Parathyroid adenoma (tissue), 2 donors: ENCODE measurements around the gene SCEL.

ENCODE experiments used
- H2AFZ ChIP-seq: fragments of 300-600 bp; sonication (generic); one replicate; pipeline ENCODE4 v1.7.0; 2017; ENCODE audit warnings: antibody characterized with exemption, mild to moderate bottlenecking
- H3K27ac ChIP-seq: fragments of 300-600 bp; sonication (generic); one replicate; pipeline ENCODE4 v1.7.0; 2017
- H3K27me3 ChIP-seq: fragments of 300-600 bp; sonication (generic); one replicate; pipeline ENCODE4 v1.7.0; 2017; ENCODE audit warnings: low read length; ENCODE audit not compliant: control insufficient read depth, insufficient read depth
- H3K36me3 ChIP-seq: fragments of 300-600 bp; sonication (generic); one replicate; pipeline ENCODE4 v1.7.0; 2017; ENCODE audit warnings: low read length; ENCODE audit not compliant: control insufficient read depth, insufficient read depth
- H3K4me1 ChIP-seq: fragments of 300-600 bp; sonication (generic); one replicate; pipeline ENCODE4 v1.7.0; 2017; ENCODE audit warnings: control low read depth
- H3K4me2 ChIP-seq: fragments of 300-600 bp; sonication (generic); one replicate; pipeline ENCODE4 v1.7.0; 2017; ENCODE audit warnings: low read length
- H3K4me3 ChIP-seq: fragments of 300-600 bp; sonication (generic); one replicate; pipeline ENCODE4 v1.7.0; 2017; ENCODE audit warnings: low read depth, low read length
- H3K79me2 ChIP-seq: fragments of 300-600 bp; sonication (generic); one replicate; pipeline ENCODE4 v1.7.0; 2017; ENCODE audit warnings: control low read depth
- H3K9ac ChIP-seq: fragments of 300-600 bp; sonication (generic); one replicate; pipeline ENCODE4 v1.7.0; 2017; ENCODE audit warnings: mild to moderate bottlenecking
- H3K9me3 ChIP-seq: fragments of 300-600 bp; sonication (generic); one replicate; pipeline ENCODE4 v1.7.0; 2017; ENCODE audit warnings: low read length; ENCODE audit not compliant: control insufficient read depth
- TF ChIP-seq, protein P1 (sequence below): fragments of 300-600 bp; sonication (generic); IDR thresholded peaks from one replicate; pipeline ENCODE4 v1.7.0; 2017; ENCODE audit warnings: antibody characterized with exemption, mild to moderate bottlenecking
- donor health status: primary hyperparathyroidism.

Gene SCEL

DNA sequence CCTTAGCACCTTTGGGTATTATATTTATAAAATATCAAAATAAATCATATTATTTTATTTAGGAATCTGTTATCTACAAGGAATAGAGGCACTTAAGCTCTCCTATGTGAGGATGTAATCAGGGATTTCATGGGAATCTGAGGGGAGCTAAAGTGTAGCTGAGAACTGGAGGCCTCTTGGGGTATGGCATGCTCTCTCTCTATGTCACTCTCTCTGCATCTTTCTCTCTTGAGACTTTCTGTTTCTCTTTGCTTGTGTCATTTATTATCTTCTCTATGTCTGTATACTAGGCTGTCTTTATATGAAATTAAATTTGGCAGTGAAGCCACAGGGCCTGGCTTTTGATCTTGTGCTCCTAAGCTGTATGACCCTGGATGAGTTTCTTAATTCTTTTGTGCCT is 37.7 kb upstream of the SCEL start:
- Histone ChIP-seq H3K27me3 (no peaks in the 10 kb centered on the region), H3K9me3 (no peaks in the 10 kb centered on the region), H3K27ac (no peak overlapping the region), H3K9ac (no peak overlapping the region), H3K79me2 (no peaks in the 10 kb centered on the region), H3K4me2 (no peak overlapping the region), H3K4me3 (no peak overlapping the region), H2AFZ (no peak overlapping the region), H3K36me3 (no peaks in the 10 kb centered on the region), H3K4me1 (no peaks in the 10 kb centered on the region)
- TF ChIP-seq, protein P1, sequence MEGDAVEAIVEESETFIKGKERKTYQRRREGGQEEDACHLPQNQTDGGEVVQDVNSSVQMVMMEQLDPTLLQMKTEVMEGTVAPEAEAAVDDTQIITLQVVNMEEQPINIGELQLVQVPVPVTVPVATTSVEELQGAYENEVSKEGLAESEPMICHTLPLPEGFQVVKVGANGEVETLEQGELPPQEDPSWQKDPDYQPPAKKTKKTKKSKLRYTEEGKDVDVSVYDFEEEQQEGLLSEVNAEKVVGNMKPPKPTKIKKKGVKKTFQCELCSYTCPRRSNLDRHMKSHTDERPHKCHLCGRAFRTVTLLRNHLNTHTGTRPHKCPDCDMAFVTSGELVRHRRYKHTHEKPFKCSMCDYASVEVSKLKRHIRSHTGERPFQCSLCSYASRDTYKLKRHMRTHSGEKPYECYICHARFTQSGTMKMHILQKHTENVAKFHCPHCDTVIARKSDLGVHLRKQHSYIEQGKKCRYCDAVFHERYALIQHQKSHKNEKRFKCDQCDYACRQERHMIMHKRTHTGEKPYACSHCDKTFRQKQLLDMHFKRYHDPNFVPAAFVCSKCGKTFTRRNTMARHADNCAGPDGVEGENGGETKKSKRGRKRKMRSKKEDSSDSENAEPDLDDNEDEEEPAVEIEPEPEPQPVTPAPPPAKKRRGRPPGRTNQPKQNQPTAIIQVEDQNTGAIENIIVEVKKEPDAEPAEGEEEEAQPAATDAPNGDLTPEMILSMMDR: no peak

DNA sequence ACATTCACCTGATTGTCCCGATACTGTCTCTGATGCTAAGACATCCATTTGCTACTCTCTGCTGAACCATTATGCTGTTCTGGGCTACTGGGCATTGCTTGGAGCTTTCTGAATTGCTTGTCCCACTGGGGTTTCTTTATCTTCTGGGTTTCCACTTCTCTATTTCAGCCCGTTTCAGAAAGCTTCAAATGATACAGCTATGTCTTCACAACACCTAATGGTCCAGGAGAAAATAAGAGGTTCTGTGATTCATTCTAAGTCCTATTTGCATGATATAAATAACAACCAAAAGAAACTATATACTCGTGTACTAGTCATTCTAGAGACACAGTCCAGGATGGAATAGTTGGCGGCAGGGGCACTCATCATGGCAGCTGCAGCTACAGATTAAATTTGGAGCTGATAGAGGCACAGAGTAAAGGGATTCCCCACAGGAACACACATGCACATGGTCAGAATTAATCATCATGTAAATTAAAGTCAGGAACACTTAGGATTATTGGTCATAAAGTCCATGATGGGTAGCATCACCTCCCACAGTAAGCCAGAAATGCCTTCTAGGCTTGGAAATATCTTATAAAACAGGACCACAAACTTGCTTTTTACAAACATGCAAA is 33.3 kb upstream of the SCEL start:
- H2AFZ ChIP-seq: no peak overlapping the region
- H3K9ac ChIP-seq: no peak overlapping the region
- H3K79me2 ChIP-seq: no peaks in the 10 kb centered on the region
- no peak overlapping the region for H3K4me2 ChIP-seq
- H3K36me3 ChIP-seq: no peaks in the 10 kb centered on the region
- H3K27ac ChIP-seq: no peak overlapping the region
- H3K27me3 ChIP-seq: no peaks in the 10 kb centered on the region
- no peaks in the 10 kb centered on the region for H3K9me3 ChIP-seq
- H3K4me1 ChIP-seq: no peaks in the 10 kb centered on the region
- H3K4me3 ChIP-seq: no peak overlapping the region
- TF ChIP-seq, protein P1: no peak

DNA sequence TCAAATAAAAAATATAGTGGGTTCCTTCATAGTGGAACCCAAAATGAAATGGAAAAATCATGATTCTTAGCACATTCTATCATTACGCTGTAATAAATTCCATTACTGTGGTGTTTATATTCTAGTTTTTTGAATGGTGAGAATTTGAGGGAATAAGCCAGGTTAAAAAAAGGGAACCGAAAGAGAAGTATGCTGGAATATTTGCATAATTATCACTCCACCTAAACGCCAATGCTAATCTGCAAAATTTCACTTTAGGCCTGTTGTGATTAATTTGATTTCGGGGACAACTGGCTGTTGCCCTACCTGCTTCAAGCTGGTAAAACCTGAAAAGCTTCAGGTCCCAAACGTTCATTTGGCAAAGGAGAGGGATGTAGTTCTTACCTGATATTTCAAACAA is 32.1 kb upstream of the SCEL start:
- no peaks in the 10 kb centered on the region for H3K36me3 ChIP-seq
- no peaks in the 10 kb centered on the region for H3K9me3 ChIP-seq
- H3K27me3 ChIP-seq: no peaks in the 10 kb centered on the region
- no peaks in the 10 kb centered on the region for H3K79me2 ChIP-seq
- no peak overlapping the region for H3K9ac ChIP-seq
- H3K4me3 ChIP-seq: no peak overlapping the region
- H3K4me2 ChIP-seq: no peak overlapping the region
- TF ChIP-seq, protein P1: no peak
- H3K4me1 ChIP-seq: no peaks in the 10 kb centered on the region
- no peak overlapping the region for H2AFZ ChIP-seq
- no peak overlapping the region for H3K27ac ChIP-seq

DNA sequence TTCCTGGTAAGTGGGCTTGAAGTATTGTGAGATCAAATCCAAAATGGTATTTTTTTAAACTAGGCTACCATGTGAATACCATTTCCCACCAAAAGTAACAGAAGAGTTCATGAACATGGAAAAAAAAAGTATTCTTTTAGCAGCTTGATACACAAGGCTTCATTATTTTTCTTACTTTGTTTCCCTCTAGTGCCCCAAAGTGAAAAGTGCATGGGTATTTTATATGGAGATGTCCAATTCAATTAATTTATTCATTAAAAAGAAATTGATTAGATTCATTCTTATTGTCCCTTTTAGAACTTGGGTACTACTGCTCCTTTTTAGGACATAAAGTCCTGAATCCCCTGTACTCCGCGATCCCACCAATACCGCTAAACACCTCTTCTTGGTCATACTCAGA is 28.6 kb upstream of the SCEL start:
- H2AFZ ChIP-seq: no peak overlapping the region

More for the DNA sequence above, 28.6 kb upstream of the SCEL start:
- Histone ChIP-seq H3K4me1 (no peaks in the 10 kb centered on the region), H3K9me3 (no peaks in the 10 kb centered on the region), H3K27me3 (no peaks in the 10 kb centered on the region), H3K36me3 (no peaks in the 10 kb centered on the region), H3K79me2 (no peaks in the 10 kb centered on the region), H3K27ac (no peak overlapping the region), H3K9ac (no peak overlapping the region), H3K4me3 (no peak overlapping the region), H3K4me2 (no peak overlapping the region)
- TF ChIP-seq, protein P1: no peak
